ENCODE data around the gene BLNK.
A peak's percentile ranks its signal among the peaks of the same experiment; 100 is the strongest.

The BLNK gene

GRCh38 chr10:96261930-96262329 is 9.4 kb downstream of the BLNK start:
- no peak for DNase-seq (ENCODE audit: low read depth in 2 of 2)

GRCh38 chr10:96261132-96261531 is 10.2 kb downstream of the BLNK start:
- DNase-seq (ENCODE audit: low read depth in 2 of 2), result no peak

GRCh38 chr10:96260014-96260413 is 11.4 kb downstream of the BLNK start:
- no peak for DNase-seq (ENCODE audit: low read depth in 2 of 2)

- DNase-seq (ENCODE audit: low read depth in 2 of 2), result no peak
Measured at GRCh38 chr10:96259150-96259549, 12.2 kb downstream of the BLNK start.

GRCh38 chr10:96257944-96258343 is 13.4 kb downstream of the BLNK start:
- DNase-seq (ENCODE audit: low read depth in 2 of 2), result no peak

- DNase-seq (ENCODE audit: low read depth in 2 of 2), result no peak
Measured at GRCh38 chr10:96255549-96256333, 15.6 kb downstream of the BLNK start.

- DNase-seq (ENCODE audit: low read depth in 2 of 2), result no peak
Measured at GRCh38 chr10:96254976-96255375, 16.4 kb downstream of the BLNK start.

GRCh38 chr10:96252730-96253129 is 18.6 kb downstream of the BLNK start:
- DNase-seq (ENCODE audit: low read depth in 2 of 2), result no peak

- no peak for DNase-seq (ENCODE audit: low read depth in 2 of 2)
Measured at GRCh38 chr10:96250349-96250748, 21.0 kb downstream of the BLNK start.

GRCh38 chr10:96249264-96249663 is 22.1 kb downstream of the BLNK start:
- DNase-seq (ENCODE audit: low read depth in 2 of 2), result no peak

GRCh38 chr10:96244354-96244753 is 27.0 kb downstream of the BLNK start:
- no peak for DNase-seq (ENCODE audit: low read depth in 2 of 2)

GRCh38 chr10:96243296-96243695 is 28.1 kb downstream of the BLNK start:
- no peak for DNase-seq (ENCODE audit: low read depth in 2 of 2)

- no peak for DNase-seq (ENCODE audit: low read depth in 2 of 2)
Measured at GRCh38 chr10:96242822-96243221, 28.5 kb downstream of the BLNK start.

- no peak for DNase-seq (ENCODE audit: low read depth in 2 of 2)
Measured at GRCh38 chr10:96238646-96239623, 32.4 kb downstream of the BLNK start.

- DNase-seq (ENCODE audit: low read depth in 2 of 2), result no peak
Measured at GRCh38 chr10:96236876-96237275, 34.5 kb downstream of the BLNK start.

GRCh38 chr10:96236090-96236478 is 35.3 kb downstream of the BLNK start:
- no peak for DNase-seq (ENCODE audit: low read depth in 2 of 2)

GRCh38 chr10:96235326-96236089 is 35.9 kb downstream of the BLNK start:
- DNase-seq (ENCODE audit: low read depth in 2 of 2), result no peak

- no peak for DNase-seq (ENCODE audit: low read depth in 2 of 2)
Measured at GRCh38 chr10:96233959-96234358, 37.4 kb downstream of the BLNK start.

- DNase-seq (ENCODE audit: low read depth in 2 of 2), result no peak
Measured at GRCh38 chr10:96230527-96230926, 40.8 kb downstream of the BLNK start.

- peak; percentile 58 to 64 for DNase-seq (ENCODE audit: low read depth in 2 of 2)
Measured at GRCh38 chr10:96229568-96230030, 41.8 kb downstream of the BLNK start.

GRCh38 chr10:96228408-96228994 is 42.9 kb downstream of the BLNK start:
- DNase-seq (ENCODE audit: low read depth in 2 of 2), result no peak

- no peak for DNase-seq (ENCODE audit: low read depth in 2 of 2)
Measured at GRCh38 chr10:96227206-96227605, 44.2 kb downstream of the BLNK start.
